ENCODE measurements around the gene TTC17.

Gene TTC17

GRCh38 chr11:43311791-43312607 is 46.7 kb upstream of the TTC17 start, which contains the start of gene API5:
Gene API5, plus strand, starts transcription at chr11:43311996. Its CDS starts 132 bp downstream, at chr11:43312128.
- peak within 1 kb of the TSS; percentile 85 for H3K27ac ChIP-seq (ENCODE audit: extremely low read depth, low read depth, low read length)
- CTCF ChIA-PET, result interaction anchor here (0.5 to 3.7 kb wide), 12 partner anchors 10 to 1435 kb away, joined by 3 to 25 read pairs (median 4); partner anchors contain the start of gene TTC17
- H3K9me3 ChIP-seq (ENCODE audit: control insufficient read depth, insufficient read depth, low read depth, low read length), result no peaks in the 10 kb centered on the region
- peak within 1 kb of the TSS; percentile 63 for H3K4me3 ChIP-seq (ENCODE audit: low read depth, low read length)
- POLR2A ChIA-PET, result interaction anchor here (0.6 to 2.9 kb wide), 7 partner anchors 11 to 81 kb away, joined by 3 to 49 read pairs (median 3); partner anchors contain the start of gene TTC17
- H3K4me1 ChIP-seq (ENCODE audit: control insufficient read depth, insufficient read depth, low read length), result no peaks in the 10 kb centered on the region
- H3K36me3 ChIP-seq (ENCODE audit: control insufficient read depth in 2 of 2, insufficient read depth in 1 of 2, low read length in 2 of 2), result peaks cover 0 to 5% of the 10 kb centered on the region in 2 experiments; a peak in 1 of 3 replicates
- TF ChIP-seq ZNF324 (tag by site-specific recombination; IDR thresholded peaks at IDR 0.05), result 0 out of 2 replicates have a peak, but pooled peaks have one; percentile 20
- TF ChIP-seq ZNF2 (tag by site-specific recombination; IDR thresholded peaks at IDR 0.05), result peak; percentile 55; the same call in 1 of the 2 replicates
- no peak for TF ChIP-seq BCL6B (tag by site-specific recombination; IDR thresholded peaks at IDR 0.05)
- peak; percentile 39 for TF ChIP-seq GLIS2 (tag by site-specific recombination; IDR thresholded peaks at IDR 0.05)
- TF ChIP-seq INSM2 (tag by site-specific recombination; IDR thresholded peaks at IDR 0.05), result no peak; the same call in 1 of the 2 replicates
- peak; percentile 46; the same call in 1 of the 2 replicates for TF ChIP-seq ZEB2 (tag by site-specific recombination; IDR thresholded peaks at IDR 0.05)
- no peak for TF ChIP-seq ZNF404 (tag by site-specific recombination; IDR thresholded peaks at IDR 0.05)
- no peak for TF ChIP-seq ZNF677 (tag by site-specific recombination; IDR thresholded peaks at IDR 0.05)
- 0 out of 2 replicates have a peak, but pooled peaks have one; percentile 22 for TF ChIP-seq PRDM4 (tag by site-specific recombination; IDR thresholded peaks at IDR 0.05)
- TF ChIP-seq ZNF366 (tag by site-specific recombination; conservative IDR thresholded peaks at IDR 0.05), result 0 out of 2 replicates have a peak, but pooled peaks have one; percentile 4
- no peak for TF ChIP-seq ZNF621 (tag by site-specific recombination; IDR thresholded peaks at IDR 0.05)
- TF ChIP-seq SP7 (tag by site-specific recombination; IDR thresholded peaks at IDR 0.05), result peak; percentile 59
- TF ChIP-seq ZNF501 (tag by site-specific recombination; IDR thresholded peaks at IDR 0.05), result peak; percentile 58; the same call in 1 of the 2 replicates
- no peak for TF ChIP-seq ZSCAN4 (tag by site-specific recombination; IDR thresholded peaks at IDR 0.05)
- TF ChIP-seq TRIM28 (IDR thresholded peaks at IDR 0.05; ENCODE audit: borderline replicate concordance, low read length), result 0 out of 2 replicates have a peak, but pooled peaks have one; percentile 15
- TF ChIP-seq ZNF48 (tag by site-specific recombination; IDR thresholded peaks at IDR 0.05), result no peak
- peak; percentile 95 for TF ChIP-seq ZNF777 (tag by site-specific recombination; IDR thresholded peaks at IDR 0.05; ENCODE audit: borderline replicate concordance)
- peak; percentile 41; the same call in 1 of the 2 replicates for TF ChIP-seq ZFHX2 (tag by site-specific recombination; conservative IDR thresholded peaks at IDR 0.05)
- TF ChIP-seq ZNF785 (tag by site-specific recombination; IDR thresholded peaks at IDR 0.05), result no peak
- TF ChIP-seq IKZF3 (tag by site-specific recombination; IDR thresholded peaks at IDR 0.05), result no peak
- TF ChIP-seq KLF10 (tag by site-specific recombination; IDR thresholded peaks at IDR 0.05), result peak; percentile 85
- TF ChIP-seq PATZ1 (tag by site-specific recombination; IDR thresholded peaks at IDR 0.05), result peak; percentile 80
- no peak for TF ChIP-seq ZNF513 (tag by site-specific recombination; IDR thresholded peaks at IDR 0.05)
- TF ChIP-seq ZFP41 (tag by site-specific recombination; IDR thresholded peaks at IDR 0.05; ENCODE audit: borderline replicate concordance), result no peak
- TF ChIP-seq ZBTB6 (tag by site-specific recombination; IDR thresholded peaks at IDR 0.05), result no peak
